Fibroblast of mammary gland (primary cell): ENCODE measurements around the gene B3GAT1.

Source experiments
- DNase-seq: peaks from one replicate; pipeline ENCODE4 v3.0.0-alpha.2; 2010; ENCODE audit warnings: low read depth
- H3K4me3 ChIP-seq: 2 replicates; pipeline ENCODE4 v1.5.1; 2011; ENCODE audit warnings: low read depth, mild to moderate bottlenecking, low read length, moderate library complexity; ENCODE audit not compliant: control insufficient read depth
- TF ChIP-seq, protein P1 (sequence below): conservative IDR thresholded peaks from 2 replicates; pipeline ENCODE4 v1.5.1; 2011; ENCODE audit warnings: low read depth, low read length, inconsistent platforms; ENCODE audit not compliant: control insufficient read depth, insufficient read depth

B3GAT1 gene

DNA sequence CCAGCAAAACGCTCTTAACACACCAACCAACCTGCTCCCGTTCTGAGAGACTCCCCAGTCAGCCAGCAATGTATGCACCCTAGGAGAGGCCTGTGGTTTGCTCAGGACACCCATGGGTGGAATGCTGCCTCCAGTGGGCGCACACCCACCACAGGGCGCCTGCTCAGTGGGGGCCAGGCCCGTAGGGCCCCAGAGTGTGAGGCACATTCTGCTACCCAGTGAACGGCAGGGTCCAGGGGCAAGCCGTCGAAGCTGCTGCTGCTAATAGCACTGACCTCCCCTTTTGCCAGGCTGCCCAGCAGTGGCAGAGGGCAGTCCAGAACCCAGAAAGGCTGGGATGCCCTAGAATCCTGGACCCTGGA lies 12.8 kb downstream of the B3GAT1 start:
- DNase-seq = no peak
- TF ChIP-seq, protein P1, sequence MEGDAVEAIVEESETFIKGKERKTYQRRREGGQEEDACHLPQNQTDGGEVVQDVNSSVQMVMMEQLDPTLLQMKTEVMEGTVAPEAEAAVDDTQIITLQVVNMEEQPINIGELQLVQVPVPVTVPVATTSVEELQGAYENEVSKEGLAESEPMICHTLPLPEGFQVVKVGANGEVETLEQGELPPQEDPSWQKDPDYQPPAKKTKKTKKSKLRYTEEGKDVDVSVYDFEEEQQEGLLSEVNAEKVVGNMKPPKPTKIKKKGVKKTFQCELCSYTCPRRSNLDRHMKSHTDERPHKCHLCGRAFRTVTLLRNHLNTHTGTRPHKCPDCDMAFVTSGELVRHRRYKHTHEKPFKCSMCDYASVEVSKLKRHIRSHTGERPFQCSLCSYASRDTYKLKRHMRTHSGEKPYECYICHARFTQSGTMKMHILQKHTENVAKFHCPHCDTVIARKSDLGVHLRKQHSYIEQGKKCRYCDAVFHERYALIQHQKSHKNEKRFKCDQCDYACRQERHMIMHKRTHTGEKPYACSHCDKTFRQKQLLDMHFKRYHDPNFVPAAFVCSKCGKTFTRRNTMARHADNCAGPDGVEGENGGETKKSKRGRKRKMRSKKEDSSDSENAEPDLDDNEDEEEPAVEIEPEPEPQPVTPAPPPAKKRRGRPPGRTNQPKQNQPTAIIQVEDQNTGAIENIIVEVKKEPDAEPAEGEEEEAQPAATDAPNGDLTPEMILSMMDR = no peak

DNA sequence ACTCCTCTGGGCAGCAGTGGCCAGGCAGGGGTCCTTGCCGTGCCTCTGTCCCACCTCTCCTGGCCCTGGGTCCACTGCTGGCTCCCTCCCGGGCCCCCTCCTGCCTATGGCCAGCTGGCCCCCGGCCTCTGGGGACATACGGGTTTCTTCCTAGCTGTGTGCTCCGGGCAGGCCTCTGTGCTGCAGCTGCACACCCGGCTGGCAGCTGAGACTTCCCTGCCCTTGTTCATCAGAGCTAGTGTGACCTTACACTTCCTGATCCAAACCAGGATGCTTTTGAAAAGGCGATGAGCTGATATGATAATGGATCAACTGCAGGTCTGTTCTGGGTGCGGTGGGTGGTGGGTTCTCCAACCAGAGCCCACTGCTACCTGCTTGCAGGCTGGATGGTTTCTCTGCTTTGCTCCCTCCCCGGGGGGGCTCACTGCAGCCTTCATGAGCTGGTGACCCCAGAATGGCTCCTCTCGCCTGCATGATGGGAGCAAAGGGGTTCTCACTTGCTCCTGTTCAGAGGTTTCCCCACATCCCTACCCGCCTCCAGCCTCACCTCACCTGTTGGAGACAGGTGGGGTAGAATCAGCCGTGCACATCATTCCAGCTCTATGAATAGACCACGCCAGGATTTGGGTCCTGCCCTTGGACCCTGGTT lies 13.3 kb downstream of the B3GAT1 start:
- no peak for DNase-seq
- no peak overlapping the region for H3K4me3 ChIP-seq
- TF ChIP-seq, protein P1 = no peak

More for the DNA sequence above, 12.8 kb downstream of the B3GAT1 start:
- no peak overlapping the region for H3K4me3 ChIP-seq

DNA sequence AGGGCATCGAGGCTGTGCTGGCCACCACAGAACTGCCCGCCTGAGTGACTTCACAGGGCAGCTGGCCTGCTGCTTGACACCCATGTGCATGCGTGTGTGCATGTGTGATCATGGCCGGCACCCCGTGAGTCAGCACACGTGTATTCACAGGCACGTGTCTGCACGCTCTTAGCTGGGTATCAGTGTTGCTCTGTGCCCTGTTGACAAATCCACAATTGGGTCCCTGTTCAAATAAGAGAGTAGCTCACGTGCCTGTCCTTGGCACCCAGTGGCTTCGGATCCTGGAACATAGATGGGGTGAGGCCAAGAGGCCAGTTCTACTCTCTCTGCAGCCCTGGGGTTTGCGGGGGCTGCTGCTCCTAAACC lies 14.0 kb downstream of the B3GAT1 start:
- TF ChIP-seq, protein P1 = no peak
- no peak for DNase-seq
- no peak overlapping the region for H3K4me3 ChIP-seq

DNA sequence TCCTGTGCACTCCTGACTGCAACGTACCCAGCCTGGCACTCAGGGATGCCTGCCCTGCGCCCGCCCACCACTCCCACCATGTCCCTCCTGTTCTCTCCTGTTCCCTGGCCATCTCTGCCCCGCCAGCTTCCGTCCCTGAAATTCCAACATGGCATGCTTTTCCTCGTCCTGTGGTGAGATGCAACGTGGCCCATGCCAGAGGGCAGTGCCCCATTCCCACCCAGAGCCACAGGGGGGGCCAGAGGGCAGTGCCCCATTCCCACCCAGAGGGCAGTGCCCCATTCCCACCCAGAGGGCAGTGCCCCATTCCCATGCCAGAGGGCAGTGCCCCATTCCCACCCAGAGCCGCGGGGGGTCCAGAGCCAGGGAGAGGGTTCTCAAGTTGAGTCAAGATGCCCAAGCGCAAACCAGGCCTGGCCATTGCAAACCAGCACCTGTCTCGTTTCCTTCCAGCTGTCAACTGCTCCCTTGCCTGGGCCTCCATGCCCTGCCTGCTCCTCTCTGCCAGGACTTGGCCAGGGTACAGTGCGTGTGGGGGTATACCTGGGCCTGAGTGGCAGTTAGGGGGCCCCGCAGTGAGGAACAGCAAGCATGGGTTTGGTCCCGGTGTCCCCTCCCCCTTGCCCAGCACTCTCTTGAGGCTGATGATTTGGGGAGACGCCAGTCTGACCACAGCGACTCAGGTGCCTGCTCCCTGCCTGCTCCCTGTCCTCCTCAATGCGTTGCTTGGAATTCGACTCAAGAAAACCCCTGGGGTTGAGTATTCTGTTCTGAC lies 14.6 kb downstream of the B3GAT1 start:
- no peak for DNase-seq
- H3K4me3 ChIP-seq = no peak overlapping the region
- TF ChIP-seq, protein P1 = no peak

DNA sequence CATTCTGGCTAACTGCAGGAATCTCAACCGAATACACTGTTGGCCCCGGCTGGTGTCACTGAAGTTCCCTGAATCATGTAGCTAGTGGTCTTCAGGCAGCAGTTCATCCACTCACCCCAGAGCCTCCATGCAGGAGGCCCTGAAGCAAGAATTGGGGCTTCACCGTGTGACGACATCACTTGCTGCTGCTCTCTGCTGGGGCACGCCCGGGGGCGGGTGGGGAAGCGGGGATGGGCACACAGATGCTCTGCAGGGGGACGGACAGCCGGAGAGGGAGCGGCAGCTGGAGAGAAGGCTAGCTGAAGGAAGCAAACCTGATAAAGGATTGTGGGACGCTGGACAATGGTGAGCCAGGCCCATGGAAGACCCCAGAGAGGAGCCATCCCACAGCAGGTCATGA lies 17.0 kb downstream of the B3GAT1 start:
- no peak overlapping the region for H3K4me3 ChIP-seq
- TF ChIP-seq, protein P1 = no peak
- DNase-seq = no peak

DNA sequence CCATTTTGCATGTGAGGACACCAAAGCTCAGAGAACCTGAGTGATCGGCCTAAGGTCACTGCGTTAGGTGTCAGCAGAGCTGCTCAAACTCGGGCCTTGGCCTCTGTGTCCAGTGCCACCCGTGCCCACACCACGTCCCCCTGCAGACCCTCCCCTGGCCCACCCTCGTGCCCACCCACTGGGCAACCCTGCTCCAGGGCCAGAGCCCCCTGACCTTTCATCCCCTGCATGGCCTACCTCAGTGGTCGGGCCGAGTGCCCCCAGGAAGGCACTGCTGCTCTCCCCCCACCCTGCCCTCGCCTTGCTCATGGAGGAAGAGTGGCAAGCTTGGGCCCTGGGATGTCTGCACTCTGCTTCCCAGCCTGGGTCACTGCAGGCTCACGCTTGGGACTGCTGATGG lies 17.7 kb downstream of the B3GAT1 start:
- TF ChIP-seq, protein P1 = no peak
- no peak overlapping the region for H3K4me3 ChIP-seq
- DNase-seq = no peak
